HG03432 (cell line): ENCODE measurements around the gene COL23A1.

Experiments
- ATAC-seq: cut with Tn5 transposase; IDR thresholded peaks from one replicate; pipeline ENCODE4 v1.9.1; 2021; ENCODE audit warnings: mild to moderate bottlenecking, moderate library complexity; ENCODE audit not compliant: unreplicated experiment

COL23A1 gene

DNA sequence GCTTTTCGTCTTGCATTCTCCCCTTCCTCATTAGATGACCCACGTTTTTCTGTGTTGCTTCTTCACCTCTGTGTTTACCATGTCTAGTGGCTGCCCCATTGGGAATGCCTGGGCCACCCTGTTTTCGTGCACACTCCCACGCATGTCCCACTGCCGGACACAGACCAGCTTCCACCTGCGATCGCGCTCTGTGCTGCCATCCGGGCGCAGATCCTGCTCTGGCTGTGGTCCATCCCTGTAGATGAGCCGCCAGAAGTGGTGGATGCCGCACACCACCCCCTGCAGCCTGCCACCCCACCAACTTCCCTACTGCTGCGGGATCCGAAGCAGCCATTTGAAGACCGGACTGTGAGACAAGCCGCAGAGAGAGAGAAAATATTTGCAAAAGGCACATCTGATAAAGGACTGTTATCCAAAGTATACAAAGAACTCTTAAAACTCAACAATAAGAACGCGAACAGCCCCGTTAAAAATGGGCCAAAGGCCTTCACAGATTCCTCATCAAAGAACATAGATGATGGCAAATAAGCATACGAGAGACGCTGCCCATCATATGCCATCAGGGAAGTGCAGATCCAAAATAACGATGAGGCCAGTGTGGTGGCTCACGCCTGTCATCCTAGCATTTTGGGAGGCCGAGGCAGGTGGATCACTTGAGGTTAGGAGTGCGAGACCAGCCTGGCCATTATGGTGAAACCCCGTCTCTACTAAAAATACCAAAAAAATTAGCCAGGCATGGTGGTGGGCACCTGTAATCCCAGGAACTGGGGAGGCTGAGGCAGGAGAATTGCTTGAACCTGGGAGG is 163.7 kb downstream of the COL23A1 start:
- no peak for ATAC-seq

DNA sequence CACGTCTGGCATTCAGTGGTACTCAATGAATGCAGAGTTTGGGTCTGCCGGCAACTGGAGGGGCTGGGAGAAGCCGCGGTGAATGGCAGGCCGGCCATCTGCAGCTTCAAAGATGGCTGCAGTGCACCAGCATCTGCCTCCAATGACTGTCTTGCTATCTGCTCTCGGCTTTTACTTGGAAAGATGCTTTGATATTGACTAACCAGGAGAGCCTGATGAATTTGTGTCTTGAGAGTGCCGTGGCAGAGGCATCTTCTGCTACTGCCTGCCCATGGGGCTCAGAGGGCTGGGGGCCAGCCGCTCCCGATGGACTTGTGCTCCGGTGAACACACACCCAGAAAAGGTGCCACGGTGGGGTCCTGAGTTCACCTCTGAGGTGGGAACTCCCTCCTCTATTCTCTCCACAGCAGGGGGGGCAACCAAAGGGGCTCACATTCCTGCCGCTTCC is 164.5 kb downstream of the COL23A1 start:
- no peak for ATAC-seq

DNA sequence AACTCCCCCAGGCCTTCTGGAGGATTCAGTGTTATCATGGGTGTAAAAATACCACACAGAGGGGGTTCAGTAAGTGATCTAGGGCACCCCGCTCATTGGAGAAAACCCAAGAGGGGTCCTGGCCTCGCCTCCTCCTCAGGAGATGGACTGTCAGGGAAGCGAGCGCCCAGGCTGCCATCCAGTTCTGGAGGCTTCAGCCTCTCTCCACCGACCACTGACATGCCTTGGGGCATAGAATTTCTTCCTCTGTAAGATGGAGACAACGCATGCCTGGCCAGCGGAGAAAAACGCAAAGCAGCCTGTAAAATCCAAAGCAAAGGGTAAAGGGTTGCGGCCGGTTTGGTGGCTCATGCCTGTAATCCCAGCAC is 165.4 kb downstream of the COL23A1 start:
- ATAC-seq, result no peak

DNA sequence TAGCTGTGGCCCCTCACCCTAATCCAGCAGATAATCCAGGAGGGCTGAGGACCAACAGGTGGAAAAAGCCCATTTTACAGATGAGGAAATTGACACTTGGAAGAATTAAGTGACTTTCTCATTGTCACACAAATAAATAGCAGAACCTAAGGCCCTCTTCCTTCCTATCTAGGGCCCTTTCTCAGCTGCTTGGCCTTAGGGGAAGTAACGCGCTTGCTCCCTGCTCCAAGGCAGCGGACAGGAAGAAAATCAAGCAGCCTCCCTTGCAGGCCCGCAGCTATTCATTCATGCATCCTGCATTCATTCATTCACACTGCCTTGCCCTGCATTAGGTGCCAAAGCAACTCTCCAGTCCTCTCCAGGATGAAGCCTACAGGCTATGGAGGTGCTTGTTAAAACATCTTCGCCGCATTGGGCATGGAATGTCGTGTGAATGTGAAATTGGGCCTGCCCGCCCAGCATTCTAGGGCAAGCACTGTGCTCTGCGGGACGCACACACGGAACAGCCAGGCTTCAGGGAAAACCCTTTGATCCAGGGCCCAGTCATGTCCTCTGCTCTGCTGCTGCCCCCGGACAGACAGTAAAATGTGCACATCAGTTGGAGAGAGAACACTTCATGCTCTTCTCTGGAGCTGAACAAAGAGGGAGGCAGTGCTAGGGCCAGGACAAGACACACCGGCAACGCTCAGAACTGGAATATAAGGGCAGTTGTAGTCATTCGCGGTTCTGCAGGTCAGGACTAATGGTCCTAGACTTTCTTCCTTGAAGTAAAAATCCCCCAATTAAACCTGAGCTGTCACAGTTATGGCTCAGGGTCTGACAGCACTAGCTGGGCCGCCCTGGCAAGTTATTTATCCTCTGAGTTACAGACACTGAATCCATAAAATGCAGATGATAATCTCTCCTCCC is 166.0 kb downstream of the COL23A1 start:
- no peak for ATAC-seq

DNA sequence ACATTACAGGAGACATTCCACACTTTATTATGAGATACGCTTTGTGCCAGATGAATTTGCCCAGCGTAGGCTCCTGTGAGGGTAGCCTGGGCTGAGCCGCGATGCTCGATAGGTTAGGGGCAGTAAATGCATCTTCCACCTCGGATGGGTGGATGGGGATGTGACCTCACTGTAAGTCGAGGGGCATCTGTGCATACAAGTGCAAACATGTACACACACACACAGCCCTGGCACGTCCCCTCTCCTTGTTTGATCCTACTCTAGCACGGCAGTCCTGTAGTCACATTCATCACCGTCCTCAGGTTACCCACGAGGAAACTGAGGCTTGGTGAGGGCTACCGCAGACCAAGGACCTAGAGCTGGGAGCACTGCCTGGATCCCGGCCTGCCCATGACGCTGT is 166.8 kb downstream of the COL23A1 start:
- no peak for ATAC-seq

DNA sequence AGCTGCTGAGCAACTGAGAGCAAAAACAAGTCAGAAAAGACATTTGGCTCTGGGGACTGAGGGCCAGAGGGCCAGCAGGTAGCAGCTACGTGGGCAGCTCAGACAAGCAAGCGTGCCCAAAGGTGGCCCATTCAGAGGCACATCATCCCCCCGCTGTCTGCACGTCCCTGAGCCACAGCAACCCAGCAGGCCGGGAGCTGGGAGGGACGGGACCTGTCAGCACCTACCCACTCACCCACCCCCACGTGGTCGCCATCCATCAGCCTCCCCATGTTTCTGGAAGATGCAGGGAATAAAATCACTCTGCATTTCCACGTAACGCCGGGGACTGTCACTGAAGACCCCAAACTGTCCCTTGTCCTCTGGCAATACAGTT is 167.8 kb downstream of the COL23A1 start:
- no peak for ATAC-seq

DNA sequence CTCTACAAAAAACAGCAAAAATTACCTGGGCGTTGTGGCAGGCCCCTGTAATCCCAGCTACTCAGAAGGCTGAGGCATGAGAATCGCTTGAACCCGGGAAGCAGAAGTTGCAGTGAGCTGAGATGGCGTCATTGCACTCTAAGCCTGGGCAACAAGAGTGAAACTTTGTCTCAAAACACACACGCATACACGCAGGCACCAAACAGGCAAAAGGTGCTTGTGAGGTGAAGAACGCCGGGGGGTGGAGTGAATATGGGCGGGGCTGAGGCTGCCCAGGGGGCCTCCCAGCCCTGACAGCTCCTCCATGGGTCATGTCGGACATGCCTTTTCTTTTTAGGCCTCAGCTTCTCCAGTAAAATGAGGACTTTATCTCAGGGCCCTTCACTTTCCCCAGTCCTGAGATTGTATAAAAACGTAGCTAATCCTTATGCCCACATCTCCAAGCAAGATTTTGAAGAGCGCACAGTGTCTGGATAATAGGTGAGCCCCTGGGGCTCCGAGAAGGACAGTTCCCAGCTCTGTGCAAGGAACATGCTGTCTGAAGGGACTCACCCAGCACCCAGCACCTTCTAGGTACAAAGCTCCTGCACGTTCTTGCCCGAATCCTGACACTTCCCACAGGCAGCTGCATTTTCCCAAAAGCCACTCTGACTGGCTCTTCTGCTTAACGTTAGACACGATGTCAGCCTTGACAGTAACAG is 168.3 kb downstream of the COL23A1 start:
- ATAC-seq, result no peak

DNA sequence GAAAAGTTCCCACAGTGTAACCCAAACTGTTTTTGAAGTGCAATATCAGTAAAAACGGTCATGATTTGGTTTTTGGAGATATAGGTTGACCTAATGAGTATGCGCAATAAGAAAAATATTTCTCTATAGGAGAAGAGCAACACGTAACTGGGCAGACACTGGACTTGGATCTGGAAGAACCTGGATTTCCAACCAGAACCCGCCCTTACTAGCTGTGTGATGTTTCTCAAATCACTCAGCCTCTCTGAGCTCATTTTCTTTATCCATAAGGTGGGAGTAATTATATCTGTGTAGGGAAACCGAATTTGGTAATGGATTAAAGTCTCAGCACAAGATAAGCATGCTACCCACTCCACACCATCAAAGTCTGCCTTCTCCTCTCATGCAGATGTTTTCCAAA is 169.1 kb downstream of the COL23A1 start:
- no peak for ATAC-seq

DNA sequence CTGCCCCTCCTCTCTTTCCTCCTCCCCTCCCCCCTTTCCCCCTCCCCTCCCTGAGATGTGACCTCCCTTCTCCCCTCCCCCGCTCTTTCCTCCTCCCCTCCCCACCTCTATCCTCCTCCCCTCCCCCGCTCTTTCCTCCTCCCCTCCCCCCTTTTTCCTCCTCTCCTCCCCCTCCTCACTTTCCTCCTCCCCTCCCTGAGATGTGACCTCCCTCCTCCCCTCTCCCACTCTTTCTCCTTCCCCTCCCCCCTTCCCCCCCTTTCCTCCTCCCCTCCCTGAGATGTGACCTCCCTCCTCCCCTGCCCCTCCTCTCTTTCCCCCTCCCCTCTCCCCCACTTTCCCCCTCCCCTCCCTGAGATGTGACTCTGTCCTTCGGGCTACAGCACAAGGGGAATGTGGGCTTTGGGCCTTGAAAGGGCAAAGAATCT is 169.8 kb downstream of the COL23A1 start:
- ATAC-seq, result no peak

DNA sequence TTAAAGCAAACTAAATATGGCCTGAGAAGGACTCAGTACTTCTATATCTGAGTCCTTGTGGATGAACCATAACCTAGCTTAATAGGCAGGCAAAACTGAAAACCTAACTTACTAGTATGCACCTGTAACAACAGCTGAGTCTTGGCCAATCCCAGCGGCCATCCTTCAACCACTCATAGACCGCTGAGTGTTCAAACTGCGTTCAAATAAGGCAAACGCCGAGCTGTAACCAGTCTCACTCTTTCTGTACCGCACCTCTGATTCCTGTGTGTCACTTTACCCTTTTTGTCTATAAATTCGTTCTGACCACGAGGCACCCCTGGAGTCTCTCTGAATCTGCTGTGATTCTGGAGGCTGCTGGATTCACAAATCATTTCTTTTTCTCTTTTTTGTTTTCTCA is 170.5 kb downstream of the COL23A1 start:
- no peak for ATAC-seq

DNA sequence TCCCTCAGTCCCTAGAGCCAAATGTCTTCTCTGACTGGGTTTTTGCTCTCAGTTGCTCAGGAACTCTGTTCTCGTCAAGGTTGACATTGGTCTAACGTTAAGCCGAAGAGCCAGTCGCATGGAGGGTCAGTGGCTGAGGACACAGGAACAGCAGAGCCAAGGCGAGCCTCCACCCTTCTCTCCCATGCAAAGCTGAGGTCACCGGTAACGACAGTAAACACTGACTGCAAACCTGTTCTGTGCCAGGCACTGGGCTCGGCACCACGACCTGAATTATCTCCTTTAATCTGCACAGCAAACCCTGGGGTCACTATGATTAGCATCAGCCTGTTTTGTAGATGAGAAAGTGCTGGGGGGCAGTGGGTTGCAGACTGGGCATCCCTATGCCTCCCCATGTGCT is 171.0 kb downstream of the COL23A1 start:
- no peak for ATAC-seq

DNA sequence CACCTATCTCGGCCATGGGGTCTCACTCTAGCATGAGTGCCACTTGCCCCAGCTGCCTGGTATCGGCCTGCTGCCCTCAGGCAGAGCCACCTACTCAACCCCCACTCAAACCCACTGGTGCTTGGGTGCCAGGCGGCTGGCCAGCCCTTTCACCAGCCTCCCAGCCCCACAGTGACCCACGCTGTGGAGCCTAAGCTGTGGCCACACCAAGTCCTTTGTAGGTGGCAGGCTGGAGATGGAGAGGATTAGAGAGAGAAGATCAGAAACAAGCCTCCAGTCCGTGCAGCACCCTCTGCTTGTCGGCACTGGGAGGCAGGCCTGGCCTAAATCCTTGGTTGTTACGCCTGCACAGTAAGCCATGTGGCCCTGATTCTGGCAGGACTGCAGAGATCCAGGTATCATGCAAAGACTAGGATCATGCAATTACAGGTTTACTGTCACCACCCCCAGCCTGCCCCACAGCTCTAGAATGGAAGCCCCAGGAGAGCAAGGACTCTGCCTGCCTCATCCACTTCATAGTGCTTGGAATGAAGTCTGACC is 171.7 kb downstream of the COL23A1 start:
- ATAC-seq, result no peak

DNA sequence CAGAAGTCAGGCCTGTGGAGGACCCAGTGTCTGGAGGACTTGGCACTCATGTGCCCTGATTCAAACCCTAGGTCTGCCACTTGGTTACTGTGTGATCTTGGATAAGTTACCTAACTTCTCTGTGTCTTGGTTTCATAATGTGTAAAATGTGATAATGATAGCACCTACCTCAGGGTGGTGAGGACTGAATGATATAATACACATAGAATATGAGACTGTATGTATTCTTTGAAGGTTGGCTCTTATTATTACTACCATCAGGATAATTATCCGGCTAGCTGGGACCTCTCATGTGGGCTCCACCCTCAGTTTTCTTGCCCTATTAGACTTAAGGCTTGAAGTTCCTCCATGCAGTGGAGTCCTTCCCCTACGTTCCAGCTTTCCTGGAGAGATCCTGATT is 172.2 kb downstream of the COL23A1 start:
- no peak for ATAC-seq

DNA sequence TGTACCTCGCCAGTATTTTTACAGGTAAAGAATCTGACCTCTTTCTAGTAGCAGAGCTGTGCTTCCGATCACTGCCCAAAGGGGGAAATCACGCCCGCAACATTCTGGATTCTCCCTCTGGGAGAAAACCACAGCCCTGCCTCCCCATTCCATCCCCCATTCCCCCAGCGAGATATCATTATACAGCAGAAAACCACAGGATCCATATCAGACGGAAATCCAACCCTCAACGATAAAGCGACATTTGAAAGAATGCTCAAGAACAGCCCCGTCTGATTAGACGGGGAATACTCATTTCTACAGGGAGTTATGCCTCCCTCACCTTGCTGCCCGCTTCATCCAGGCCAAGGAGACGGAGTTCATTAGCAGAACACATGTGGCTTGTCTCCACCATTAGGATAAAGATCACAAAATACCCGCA is 172.8 kb downstream of the COL23A1 start:
- no peak for ATAC-seq

DNA sequence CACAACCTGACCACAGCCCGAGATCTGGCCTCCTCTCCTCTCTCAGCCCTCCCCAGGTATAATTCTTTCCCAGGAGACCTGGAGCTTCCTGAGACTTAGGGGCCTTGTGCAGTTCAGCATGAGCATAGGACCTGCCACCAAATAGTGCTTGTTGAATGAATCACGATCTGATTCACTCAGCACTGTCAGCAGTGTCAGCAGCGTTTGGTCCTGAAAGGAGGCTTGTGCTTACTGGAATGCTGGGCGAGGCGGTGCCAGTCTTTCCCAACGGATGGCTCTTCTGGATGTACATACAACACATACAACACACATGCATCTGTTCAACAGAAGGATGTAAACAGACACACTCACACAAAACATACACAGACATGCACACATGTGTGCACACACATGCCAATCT is 173.3 kb downstream of the COL23A1 start:
- no peak for ATAC-seq

DNA sequence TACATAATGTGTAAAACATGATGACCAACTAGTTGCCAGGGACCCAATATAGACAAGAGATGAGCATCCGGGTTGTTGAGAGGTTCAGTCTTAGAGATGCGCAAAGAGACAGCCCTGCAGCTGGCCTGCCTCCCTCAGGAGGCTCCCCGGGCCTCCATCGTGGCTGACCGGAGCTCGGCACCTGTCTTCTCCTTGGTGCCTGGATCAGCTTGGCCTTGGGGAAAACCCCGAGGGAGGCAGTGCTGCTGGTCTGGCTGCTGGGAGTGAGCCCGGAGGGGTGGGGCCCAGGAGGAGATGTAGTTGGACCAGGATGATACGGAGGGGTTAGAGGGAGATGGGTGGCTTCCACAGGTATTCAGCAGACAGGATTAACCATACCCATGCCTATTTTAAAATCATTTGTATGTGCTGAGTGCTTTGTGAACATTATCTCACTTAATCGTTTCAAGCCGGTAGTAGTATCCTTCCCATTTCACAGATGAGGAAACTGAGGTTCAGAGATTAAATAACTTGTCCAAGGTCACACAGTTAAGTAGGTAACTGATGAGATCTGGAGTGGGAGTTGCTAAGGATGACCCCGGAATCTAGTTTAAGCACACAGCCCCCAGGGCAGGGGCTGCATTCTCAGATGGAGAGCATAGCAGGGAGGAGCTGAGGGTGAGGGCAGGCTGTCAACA is 173.8 kb downstream of the COL23A1 start:
- no peak for ATAC-seq

DNA sequence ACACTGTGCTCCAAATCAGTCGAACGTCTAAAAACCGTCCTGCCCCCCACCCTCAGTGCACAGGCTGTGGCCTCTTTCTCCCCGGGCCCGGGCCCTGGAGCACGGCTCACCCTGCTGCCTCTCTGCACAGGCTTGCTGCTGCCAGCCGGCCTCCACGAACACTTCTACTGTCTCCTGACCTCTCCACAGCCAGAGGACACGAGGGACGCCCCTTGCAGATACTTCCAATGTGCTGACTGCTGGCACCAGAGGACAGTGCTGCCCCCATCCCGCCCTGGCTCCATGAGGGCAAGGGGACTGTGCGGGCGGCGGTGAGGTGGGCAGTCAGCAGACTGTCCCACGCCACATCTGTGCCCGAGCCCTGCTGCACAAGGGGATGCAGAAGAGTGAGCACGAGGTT is 174.8 kb downstream of the COL23A1 start:
- no peak for ATAC-seq

DNA sequence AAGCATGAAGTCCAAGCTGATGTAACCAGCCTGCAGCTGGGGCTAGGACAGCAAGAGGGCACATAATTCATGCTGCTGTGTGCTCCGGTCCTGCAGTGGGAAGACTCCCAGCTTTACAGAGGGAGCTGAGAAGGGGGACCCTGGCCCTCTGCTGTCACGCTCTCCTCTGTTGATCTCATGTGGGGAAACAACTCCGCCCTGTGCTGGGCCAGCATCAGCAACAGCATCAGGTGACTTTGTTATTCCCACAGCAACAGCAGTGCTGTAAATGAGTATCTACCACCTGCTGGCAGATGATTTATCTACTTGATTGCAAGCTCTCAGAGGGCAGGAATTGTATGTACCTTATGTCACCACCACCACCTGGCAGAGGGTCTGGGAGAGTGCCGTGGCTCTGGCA is 176.2 kb downstream of the COL23A1 start:
- no peak for ATAC-seq

DNA sequence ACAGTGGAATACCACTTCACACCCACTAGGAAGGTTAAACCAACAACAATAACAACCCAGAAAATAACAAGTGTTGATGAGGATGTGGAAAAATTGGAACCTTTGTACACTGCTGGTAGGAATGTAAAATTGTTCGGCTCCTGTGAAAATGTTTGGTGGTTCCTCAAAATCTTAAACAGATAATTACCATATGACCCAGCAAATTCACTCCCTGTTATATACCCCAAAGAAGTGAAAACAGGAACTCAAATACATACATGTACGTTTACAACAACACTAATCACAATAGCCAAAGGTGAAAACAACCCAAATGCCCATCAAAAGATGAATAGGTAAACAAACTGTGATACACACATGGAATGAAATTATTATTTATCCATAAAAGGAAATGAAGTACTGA is 179.1 kb downstream of the COL23A1 start:
- no peak for ATAC-seq

DNA sequence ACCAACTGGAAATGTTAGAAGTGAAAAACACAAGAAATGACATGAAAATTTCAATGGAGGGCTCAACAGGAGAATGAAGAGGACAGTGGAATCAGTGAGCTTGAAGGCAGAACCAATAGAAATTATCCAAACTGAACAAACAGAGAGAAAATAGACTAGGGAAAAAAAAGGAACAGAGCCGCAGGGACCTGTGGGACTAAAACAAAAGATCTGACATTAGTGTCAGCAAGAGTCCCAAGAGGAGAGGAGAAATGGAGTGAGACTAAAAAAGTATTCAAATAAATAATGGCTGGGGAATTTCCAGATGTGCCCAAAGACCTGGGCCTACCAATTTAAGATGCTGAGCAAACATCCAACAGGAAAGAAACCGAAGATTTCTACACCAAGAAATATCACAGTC is 182.5 kb downstream of the COL23A1 start:
- ATAC-seq, result no peak

DNA sequence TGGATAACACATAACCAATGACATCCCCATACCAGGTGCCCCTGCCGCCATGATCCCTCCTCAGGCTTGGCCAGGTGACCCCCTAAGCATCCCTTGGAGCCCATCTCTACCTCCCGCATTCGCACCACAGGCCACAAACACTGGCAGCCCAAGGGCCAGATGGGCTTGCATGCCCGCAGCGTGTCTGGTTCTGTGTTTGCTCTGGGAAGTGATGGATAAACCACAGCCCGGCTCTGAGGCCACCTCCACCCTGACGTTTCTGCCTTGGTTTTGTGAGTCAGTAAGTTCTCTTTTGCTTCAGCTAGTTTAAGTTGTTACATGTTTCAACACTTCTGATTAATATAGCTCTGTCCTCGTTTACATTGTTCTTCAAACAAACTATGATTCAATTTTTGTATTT is 185.2 kb downstream of the COL23A1 start:
- no peak for ATAC-seq
